ENCODE results near the gene CST8.

The CST8 gene

GRCh38 chr20:23515250-23515939, 24.5 kb downstream of the CST8 start:
- H3K4me3 ChIP-seq (ENCODE audit: low read depth, low read length), result no peak overlapping the region
- TF ChIP-seq, protein P1, sequence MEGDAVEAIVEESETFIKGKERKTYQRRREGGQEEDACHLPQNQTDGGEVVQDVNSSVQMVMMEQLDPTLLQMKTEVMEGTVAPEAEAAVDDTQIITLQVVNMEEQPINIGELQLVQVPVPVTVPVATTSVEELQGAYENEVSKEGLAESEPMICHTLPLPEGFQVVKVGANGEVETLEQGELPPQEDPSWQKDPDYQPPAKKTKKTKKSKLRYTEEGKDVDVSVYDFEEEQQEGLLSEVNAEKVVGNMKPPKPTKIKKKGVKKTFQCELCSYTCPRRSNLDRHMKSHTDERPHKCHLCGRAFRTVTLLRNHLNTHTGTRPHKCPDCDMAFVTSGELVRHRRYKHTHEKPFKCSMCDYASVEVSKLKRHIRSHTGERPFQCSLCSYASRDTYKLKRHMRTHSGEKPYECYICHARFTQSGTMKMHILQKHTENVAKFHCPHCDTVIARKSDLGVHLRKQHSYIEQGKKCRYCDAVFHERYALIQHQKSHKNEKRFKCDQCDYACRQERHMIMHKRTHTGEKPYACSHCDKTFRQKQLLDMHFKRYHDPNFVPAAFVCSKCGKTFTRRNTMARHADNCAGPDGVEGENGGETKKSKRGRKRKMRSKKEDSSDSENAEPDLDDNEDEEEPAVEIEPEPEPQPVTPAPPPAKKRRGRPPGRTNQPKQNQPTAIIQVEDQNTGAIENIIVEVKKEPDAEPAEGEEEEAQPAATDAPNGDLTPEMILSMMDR (IDR thresholded peaks at IDR 0.05; ENCODE audit: low read depth, low read length), result no peak
- DNase-seq (ENCODE audit: low read depth, low spot score), result no peak
- in situ Hi-C loops (cut with HindIII; ENCODE audit: low sequenced_read_pairs), result no loop called here

GRCh38 chr20:23517719-23518118, 26.8 kb downstream of the CST8 start:
- no peak overlapping the region for H3K4me3 ChIP-seq (ENCODE audit: low read depth, low read length)
- no peak for DNase-seq (ENCODE audit: low read depth, low spot score)
- in situ Hi-C loops (cut with HindIII; ENCODE audit: low sequenced_read_pairs), result no loop called here
- TF ChIP-seq, protein P1 (IDR thresholded peaks at IDR 0.05; ENCODE audit: low read depth, low read length), result no peak

DNA sequence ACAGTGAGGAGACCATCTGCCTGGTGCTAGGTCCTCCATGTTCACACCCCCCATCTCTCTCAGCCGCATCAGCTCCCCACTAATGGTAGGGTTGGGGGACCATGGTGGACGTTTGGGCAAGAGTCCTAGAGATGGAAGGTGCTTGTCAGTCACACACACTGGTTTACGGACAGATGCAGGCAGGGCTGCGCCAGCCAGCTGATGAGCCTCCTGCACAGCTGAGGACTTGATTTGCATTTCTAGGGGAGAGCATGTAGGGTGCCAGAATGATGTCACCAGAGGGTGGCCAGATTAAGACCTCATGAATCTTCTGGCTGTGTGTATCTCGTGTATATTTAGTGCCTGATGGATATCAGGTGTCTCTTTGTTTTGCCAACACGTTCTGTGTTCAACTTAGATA, 28.6 kb downstream of the CST8 start:
- TF ChIP-seq, protein P1 (IDR thresholded peaks at IDR 0.05; ENCODE audit: low read depth, low read length), result no peak
- no peak for DNase-seq (ENCODE audit: low read depth, low spot score)
- in situ Hi-C loops (cut with HindIII; ENCODE audit: low sequenced_read_pairs), result no loop called here
- no peak overlapping the region for H3K4me3 ChIP-seq (ENCODE audit: low read depth, low read length)

DNA sequence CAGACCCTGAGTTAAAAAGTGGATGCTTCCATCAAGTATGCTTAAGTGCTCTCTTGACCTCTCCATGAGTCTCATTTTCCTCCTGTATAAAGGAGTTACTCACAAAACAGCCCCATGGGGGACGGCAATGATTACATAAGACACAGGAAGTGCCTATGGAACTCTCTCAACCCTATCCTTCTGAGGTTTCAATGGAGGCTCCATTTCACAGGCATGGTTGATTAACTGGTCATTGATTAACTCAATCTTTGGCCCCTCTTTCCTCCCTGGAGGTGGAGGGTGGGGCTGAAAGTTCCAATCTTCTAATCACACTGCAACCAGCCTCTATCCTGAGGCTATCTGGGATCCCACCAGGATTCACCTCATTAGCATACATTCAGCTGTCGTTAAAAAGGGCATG, 29.3 kb downstream of the CST8 start:
- in situ Hi-C loops (cut with HindIII; ENCODE audit: low sequenced_read_pairs), result no loop called here
- H3K4me3 ChIP-seq (ENCODE audit: low read depth, low read length), result no peak overlapping the region
- TF ChIP-seq, protein P1 (IDR thresholded peaks at IDR 0.05; ENCODE audit: low read depth, low read length), result no peak
- no peak for DNase-seq (ENCODE audit: low read depth, low spot score)

DNA sequence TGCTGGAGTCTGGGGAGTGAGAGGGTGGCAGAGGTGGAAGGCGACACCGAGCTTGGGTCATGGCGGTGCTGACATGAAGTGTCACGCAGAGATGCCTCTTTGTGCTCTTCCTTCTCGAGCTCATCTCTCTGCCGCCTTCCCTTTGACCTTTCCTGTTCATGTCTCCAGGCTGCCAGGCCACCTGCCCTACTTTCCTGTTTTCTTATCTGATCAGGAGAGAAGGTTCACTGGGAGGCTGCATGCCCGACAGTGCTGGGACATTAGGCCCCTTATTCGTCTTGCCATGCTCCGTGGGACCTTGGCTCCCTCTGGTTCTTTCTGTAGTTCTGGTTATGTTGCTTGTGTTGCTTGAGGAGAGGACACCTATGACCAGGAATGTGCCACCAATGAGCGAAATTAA, 33.2 kb downstream of the CST8 start:
- no peak overlapping the region for H3K4me3 ChIP-seq (ENCODE audit: low read depth, low read length)
- TF ChIP-seq, protein P1 (IDR thresholded peaks at IDR 0.05; ENCODE audit: low read depth, low read length), result no peak
- no peak for DNase-seq (ENCODE audit: low read depth, low spot score)
- in situ Hi-C loops (cut with HindIII; ENCODE audit: low sequenced_read_pairs), result no loop called here

DNA sequence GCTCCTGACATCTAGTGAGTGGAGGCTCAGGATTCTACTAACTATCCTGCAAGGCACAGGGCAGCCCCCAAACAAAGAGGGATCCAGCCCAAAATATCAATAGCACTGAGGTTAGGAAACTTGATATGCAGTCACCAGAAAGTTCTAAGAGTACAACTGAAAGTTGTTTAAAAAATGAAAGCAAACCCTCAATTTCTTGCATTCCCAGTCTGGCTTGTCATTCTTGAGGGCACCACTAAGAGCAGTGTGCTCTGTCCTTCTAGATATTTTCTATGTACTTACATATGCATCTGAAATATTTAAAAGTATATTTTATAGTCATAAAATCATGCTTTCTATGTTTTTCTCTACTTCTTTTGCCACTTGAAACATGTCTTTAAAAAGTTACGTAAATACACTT, 35.9 kb downstream of the CST8 start:
- no peak for DNase-seq (ENCODE audit: low read depth, low spot score)
- in situ Hi-C loops (cut with HindIII; ENCODE audit: low sequenced_read_pairs), result no loop called here
- TF ChIP-seq, protein P1 (IDR thresholded peaks at IDR 0.05; ENCODE audit: low read depth, low read length), result no peak
- H3K4me3 ChIP-seq (ENCODE audit: low read depth, low read length), result no peak overlapping the region

Data from astrocyte of the spinal cord (primary cell).